Measurements from ENCODE around the gene KLHL40.

Gene KLHL40

GRCh38 chr3:42723219-42723618 is 37.9 kb downstream of the KLHL40 start:
- DNase-seq (ENCODE audit: low spot score): no peak

GRCh38 chr3:42725454-42725853 is 40.1 kb downstream of the KLHL40 start:
- DNase-seq (ENCODE audit: low spot score): no peak

- DNase-seq (ENCODE audit: low spot score): no peak
Measured at GRCh38 chr3:42728056-42728455, 42.7 kb downstream of the KLHL40 start.

GRCh38 chr3:42728668-42729364 is 43.5 kb downstream of the KLHL40 start:
- DNase-seq (ENCODE audit: low spot score): no peak

GRCh38 chr3:42729404-42730145 is 44.2 kb downstream of the KLHL40 start:
- no peak for DNase-seq (ENCODE audit: low spot score)

- no peak for DNase-seq (ENCODE audit: low spot score)
Measured at GRCh38 chr3:42730294-42730693, 45.0 kb downstream of the KLHL40 start.

- DNase-seq (ENCODE audit: low spot score): no peak
Measured at GRCh38 chr3:42730706-42731420, 45.5 kb downstream of the KLHL40 start.

GRCh38 chr3:42731476-42732195 is 46.3 kb downstream of the KLHL40 start:
- no peak for DNase-seq (ENCODE audit: low spot score)

GRCh38 chr3:42732196-42732828 is 47.0 kb downstream of the KLHL40 start:
- DNase-seq (ENCODE audit: low spot score): no peak

GRCh38 chr3:42732829-42733459 is 47.6 kb downstream of the KLHL40 start:
- DNase-seq (ENCODE audit: low spot score): no peak

GRCh38 chr3:42733501-42734262 is 48.3 kb downstream of the KLHL40 start:
- no peak for DNase-seq (ENCODE audit: low spot score)

- no peak for DNase-seq (ENCODE audit: low spot score)
Measured at GRCh38 chr3:42734263-42734860, 49.0 kb downstream of the KLHL40 start.

- DNase-seq (ENCODE audit: low spot score): no peak
Measured at GRCh38 chr3:42735019-42735418, 49.7 kb downstream of the KLHL40 start.

- DNase-seq (ENCODE audit: low spot score): no peak
Measured at GRCh38 chr3:42735615-42736014, 50.3 kb downstream of the KLHL40 start.

GRCh38 chr3:42736081-42736480 is 50.7 kb downstream of the KLHL40 start:
- no peak for DNase-seq (ENCODE audit: low spot score)

GRCh38 chr3:42736531-42736930 is 51.2 kb downstream of the KLHL40 start:
- no peak for DNase-seq (ENCODE audit: low spot score)

- DNase-seq (ENCODE audit: low spot score): no peak
Measured at GRCh38 chr3:42739401-42740158, 54.2 kb downstream of the KLHL40 start.

GRCh38 chr3:42741796-42742195 is 56.5 kb downstream of the KLHL40 start:
- DNase-seq (ENCODE audit: low spot score): no peak

Measured in AG20443 (cell line).